ENCODE data around the gene ATOH8. TPM values are rescaled to one million over a fixed set of nuclear protein-coding genes. Genes with fewer than 3 reads are reported as not detected.

ATOH8 gene
- total RNA-seq, 1 donor from 2014 or later: 0.52 TPM

- DNase-seq (ENCODE audit: low read depth): peak; percentile 83
- no peak overlapping the region for H3K4me3 ChIP-seq (ENCODE audit: low read depth, low read length)
- TF ChIP-seq CTCF (conservative IDR thresholded peaks at IDR 0.05; ENCODE audit: low read depth, low read length): peak; percentile 92
These were observed 46.5 kb upstream of the ATOH8 start for GRCh38 chr2:85707304-85707703.

- TF ChIP-seq CTCF (conservative IDR thresholded peaks at IDR 0.05; ENCODE audit: low read depth, low read length): no peak
- no peak overlapping the region for H3K4me3 ChIP-seq (ENCODE audit: low read depth, low read length)
- no peak for DNase-seq (ENCODE audit: low read depth)
These were observed 45.1 kb upstream of the ATOH8 start for GRCh38 chr2:85708641-85709040.

- DNase-seq (ENCODE audit: low read depth): no peak
- TF ChIP-seq CTCF (conservative IDR thresholded peaks at IDR 0.05; ENCODE audit: low read depth, low read length): no peak
- no peak overlapping the region for H3K4me3 ChIP-seq (ENCODE audit: low read depth, low read length)
These were observed 44.4 kb upstream of the ATOH8 start for GRCh38 chr2:85709401-85709811.

GRCh38 chr2:85710687-85711577, 42.9 kb upstream of the ATOH8 start:
- no peak for DNase-seq (ENCODE audit: low read depth)
- no peak overlapping the region for H3K4me3 ChIP-seq (ENCODE audit: low read depth, low read length)
- TF ChIP-seq CTCF (conservative IDR thresholded peaks at IDR 0.05; ENCODE audit: low read depth, low read length): no peak

GRCh38 chr2:85711578-85712060, 42.2 kb upstream of the ATOH8 start:
- DNase-seq (ENCODE audit: low read depth): no peak
- H3K4me3 ChIP-seq (ENCODE audit: low read depth, low read length): no peak overlapping the region
- TF ChIP-seq CTCF (conservative IDR thresholded peaks at IDR 0.05; ENCODE audit: low read depth, low read length): no peak

GRCh38 chr2:85712336-85712735, 41.5 kb upstream of the ATOH8 start:
- no peak overlapping the region for H3K4me3 ChIP-seq (ENCODE audit: low read depth, low read length)
- TF ChIP-seq CTCF (conservative IDR thresholded peaks at IDR 0.05; ENCODE audit: low read depth, low read length): no peak
- DNase-seq (ENCODE audit: low read depth): no peak

Data from epithelial cell of proximal tubule (primary cell).